Middle frontal gyrus (tissue), 1 donor: Measurements from ENCODE around the gene HSPBP1.
"Not testable (repeated sequence)": the region's sequence is repeated elsewhere in the genome, so short reads cannot be mapped to it uniquely, and the experiment has no call there.

Experiments used
- DNase-seq: peaks from one replicate; pipeline ENCODE4 v3.0.0-alpha.2; 2015; ENCODE audit warnings: low spot score; ENCODE audit errors: extremely low spot score

Gene HSPBP1

GRCh38 chr19:55239004-55239403 is 40.9 kb downstream of the HSPBP1 start:
- DNase-seq: no peak

- DNase-seq: no peak
Observed at GRCh38 chr19:55238030-55238429, 41.9 kb downstream of the HSPBP1 start.

DNA sequence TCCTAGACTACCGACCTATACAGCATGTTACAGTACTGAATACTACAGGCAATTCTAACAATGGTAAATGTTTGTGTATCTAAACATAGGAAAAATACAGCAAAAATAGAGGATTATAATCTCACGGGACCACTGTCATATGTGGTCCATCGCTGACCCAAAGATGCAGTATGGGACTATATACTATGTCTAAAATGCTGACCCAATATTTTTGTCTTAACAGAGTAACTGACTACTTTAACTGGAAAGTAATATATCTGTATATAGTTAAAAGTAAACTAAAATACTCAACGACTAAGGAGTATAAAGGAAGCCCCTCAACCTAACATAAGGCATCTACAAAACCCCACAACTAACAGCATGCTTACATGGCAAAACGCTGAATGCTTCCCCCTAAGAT is 46.9 kb downstream of the HSPBP1 start:
- no peak for DNase-seq

GRCh38 chr19:55232286-55232602 is 47.7 kb downstream of the HSPBP1 start:
- no peak for DNase-seq

GRCh38 chr19:55231391-55232285 is 48.3 kb downstream of the HSPBP1 start:
- DNase-seq: no peak

DNA sequence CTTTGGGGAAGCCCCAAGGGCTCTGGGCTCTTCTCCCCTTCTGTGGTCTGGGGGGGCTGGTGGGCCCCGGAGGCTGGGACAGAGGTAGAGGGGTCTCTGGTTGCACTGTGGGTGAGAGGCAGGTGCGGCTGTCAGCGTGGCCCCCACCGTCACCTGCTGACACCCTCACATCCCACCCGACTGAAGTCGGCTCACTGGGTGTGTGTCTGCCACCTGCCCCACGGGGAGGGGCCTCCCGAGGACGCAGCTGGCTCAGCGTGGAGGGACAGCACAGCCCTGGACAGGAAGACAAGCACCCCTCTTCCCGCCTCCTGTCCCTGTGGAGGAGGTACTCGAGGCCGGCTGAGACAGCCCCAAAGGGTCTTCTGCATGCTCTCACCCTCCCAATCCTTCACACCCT is 49.1 kb downstream of the HSPBP1 start:
- no peak for DNase-seq

DNA sequence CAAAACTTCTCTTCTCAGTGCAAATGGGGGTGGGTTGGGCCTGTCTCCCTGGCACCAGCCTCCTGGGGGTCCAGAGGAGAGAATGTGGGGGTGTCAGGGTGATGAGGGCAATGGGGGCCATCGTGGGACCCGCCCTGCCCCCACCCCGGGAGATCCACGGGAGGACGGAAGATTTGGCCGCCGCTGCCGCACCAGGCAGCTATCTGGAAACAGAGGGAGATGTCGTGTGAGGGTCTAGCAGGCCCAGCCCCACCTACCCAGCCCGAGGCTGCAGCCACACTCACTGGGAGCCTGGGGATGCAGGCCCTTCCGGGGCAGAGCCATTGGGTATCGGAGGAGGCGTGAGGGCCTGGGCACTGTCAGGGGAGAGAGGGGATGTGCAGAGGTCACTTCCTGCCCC is 49.6 kb downstream of the HSPBP1 start:
- no peak for DNase-seq

- no peak for DNase-seq
Observed at GRCh38 chr19:55229789-55230182, 50.1 kb downstream of the HSPBP1 start.

DNA sequence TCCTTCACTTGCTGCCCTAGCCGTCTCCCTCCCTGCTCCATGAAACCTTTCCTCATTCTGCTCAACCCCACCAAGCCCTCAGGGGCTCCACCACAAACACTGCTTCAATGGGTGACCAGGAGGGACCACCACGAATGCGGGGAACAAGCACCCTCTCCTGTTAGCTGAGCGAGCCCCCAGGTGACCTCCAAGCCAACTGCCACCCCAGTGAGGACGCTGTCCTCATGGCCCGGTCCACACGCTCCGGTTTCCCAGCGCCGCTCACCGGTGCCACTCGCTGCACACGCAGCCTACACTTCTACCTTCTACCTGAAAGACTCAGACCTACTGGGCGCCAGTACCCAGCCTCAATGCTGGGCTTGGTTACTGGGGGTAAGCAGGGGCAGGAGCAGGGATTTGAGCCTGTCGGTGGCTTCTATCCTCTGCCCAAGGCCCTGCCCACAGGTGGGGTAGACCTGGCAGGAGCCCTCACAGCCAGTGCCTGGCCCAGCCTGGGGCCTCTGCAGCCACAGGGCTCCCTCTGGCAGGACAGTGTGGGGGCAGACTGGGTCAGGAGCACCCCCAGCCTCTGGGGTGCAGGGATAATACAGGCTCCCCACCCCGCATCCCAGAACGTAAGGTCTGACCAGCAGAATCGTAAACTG is 50.6 kb downstream of the HSPBP1 start:
- no peak for DNase-seq

DNA sequence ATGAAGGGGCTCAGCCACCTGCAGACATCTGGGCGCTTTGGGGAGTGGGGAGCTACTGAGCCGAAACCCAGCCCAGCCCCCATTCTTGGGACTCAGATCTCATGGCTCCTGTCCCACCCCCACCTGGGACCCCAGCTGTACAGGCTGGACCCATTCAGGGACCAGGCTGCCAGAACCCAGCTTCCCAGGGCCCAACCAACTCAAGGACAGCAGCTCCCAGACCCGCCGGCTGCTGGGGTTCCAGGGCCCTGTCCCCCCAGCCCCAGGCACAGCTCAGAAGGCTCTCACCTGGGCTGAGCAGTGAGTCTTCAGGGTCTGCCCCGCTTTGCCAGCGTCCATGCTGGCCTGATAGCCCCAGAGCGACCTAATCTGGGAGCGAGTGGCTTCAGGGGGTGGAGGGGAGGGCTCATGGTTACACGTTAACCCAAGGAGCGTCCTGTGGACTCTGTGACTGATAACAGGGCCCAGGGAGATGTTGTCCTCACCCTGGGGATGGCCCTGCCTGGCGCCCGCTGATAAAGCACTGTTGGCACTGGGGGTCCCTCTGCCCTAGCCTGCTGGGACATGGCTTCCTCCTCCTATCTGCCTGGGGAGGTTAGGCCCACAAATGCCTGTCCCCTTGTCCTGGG is 51.4 kb downstream of the HSPBP1 start, which contains the start of gene TMEM86B:
TSS of gene TMEM86B (minus strand) at position 361 of the 629 bp plus-strand sequence. CDS start at position 339, 22 bp downstream.
- no peak for DNase-seq

DNA sequence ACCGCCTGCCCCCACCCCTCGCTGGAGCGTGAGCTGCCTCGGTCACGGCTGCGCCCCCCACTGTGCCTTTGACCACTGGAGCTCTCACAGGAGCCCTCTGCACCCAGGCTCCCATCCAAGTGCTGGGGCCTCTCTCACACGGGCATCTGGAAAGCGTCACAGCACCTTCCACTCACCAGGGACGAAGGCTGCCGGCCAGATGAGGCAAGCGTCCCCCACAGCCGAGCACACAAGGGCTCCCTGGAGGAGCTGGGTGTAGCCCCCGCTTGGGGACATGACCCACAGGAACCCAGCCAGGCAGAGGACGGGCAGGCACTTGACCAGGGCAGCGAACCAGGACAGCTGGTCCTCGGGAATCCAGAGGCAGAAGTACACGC is 51.9 kb downstream of the HSPBP1 start:
- no peak for DNase-seq

DNA sequence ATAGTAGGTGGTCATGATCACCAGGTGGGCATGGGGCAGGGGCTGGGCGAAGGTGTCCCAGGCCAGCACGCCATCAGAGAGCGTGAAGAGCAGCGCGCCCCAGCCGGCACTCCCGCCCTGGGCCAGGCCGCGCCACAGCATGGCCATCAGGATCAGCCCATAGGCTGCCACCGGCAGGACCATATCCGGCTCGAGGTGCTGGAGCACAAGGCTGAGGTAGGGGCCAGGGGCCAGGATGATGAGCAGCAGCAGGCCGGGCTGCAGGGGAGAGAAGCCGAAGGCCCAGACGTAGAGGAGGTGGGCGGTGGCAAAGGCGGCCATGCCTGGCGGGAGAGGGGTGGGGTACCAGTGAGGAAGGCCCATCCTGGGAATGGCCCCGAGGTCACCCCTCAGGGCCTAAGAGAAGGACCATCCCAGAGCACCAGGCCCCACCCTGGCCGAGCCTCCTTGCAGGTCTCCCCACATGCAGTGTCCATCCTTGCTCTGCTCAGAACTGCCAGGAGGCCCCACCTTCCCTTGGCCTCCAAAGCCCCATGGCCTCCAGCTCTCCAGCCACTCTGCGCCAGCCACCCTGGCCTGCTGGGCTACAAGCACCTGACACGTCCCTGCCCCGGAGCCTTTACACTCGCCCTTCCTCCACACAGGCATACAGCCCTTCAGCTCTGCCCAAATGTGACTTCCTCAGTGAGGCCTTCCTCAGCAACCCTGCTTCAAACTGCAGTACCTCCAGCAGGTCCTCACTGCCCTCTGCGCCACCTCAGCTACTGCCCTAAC is 52.5 kb downstream of the HSPBP1 start:
- no peak for DNase-seq

DNA sequence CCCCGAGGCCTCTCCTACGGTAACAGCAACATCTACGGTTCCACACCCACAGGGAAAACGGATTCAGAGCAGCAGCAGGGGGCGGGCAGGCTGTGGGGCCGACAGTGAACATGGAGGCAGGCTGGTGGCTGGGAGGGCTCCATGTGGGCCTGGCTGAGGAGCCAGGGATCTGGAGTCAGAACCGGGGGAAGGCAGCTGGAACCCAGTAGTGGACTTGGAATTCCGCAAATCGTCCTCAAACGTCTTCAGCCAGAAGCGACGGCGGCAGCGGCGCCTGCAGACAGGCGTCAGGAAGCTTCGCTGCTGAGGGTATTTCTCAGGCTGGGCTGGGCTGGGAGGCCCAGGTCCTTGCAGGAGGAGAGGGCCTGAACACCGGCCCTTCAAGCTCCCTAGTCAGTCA is 53.1 kb downstream of the HSPBP1 start:
- no peak for DNase-seq

- no peak for DNase-seq
Observed at GRCh38 chr19:55226273-55226672, 53.6 kb downstream of the HSPBP1 start.

DNA sequence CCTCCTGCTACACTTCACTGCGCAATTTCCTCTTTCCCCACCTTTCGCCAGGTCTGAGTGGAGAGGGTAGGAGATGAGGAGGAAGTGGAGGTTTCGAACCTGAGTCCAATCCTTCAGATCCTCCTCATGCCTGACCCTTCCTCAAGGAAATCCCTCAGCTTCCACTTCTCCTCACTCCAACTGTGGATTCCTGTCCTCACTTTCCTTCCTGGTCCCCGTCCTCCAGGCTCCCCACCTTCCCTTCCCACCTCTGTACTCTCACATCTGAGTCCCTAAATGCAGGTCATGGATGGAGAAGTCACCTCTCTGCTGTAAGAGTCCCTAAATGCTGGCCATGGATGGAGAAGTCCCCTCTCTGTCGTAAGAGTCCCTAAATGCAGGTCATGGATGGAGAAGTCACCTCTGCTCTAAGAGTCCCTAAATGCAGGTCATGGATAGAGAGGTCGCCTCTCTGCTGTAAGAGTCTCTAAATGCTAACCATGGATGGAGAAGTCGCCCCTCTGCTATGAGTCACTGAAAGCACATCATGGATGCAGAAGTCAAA is 54.4 kb downstream of the HSPBP1 start:
- no peak for DNase-seq

- not testable (repeated sequence) for DNase-seq
Observed at GRCh38 chr19:55224679-55225414, 55.1 kb downstream of the HSPBP1 start.

DNA sequence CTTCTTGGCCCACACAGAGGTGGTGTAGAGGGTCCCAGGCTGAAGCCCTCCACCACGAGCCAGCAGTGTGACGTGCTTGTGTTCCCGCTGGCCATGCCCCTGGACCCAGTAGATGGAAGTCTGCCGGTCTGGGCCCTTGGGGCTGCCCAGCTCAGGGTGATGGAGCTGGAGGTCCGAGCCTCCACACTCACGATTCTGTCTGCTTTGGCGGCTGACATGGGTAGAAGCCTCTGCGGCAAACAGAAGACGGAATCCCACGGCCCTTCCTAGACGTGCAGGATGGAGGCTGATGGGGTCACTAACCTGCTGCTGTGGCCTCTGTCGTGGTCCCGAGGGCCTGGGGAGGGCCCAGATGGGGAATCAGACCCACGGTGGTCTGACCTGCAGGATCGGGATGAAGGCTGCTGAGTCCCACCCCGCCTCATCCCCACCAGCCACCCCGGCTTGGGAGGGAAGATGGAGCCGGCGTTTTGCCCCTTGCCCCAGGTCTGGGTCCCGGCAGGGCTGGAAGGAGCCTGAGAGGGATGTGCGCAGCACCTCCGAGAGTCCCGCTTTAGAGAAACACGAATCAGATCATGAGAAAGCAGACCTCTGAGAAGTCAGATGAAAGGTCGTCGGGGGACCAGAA is 55.8 kb downstream of the HSPBP1 start:
- DNase-seq: no peak

DNA sequence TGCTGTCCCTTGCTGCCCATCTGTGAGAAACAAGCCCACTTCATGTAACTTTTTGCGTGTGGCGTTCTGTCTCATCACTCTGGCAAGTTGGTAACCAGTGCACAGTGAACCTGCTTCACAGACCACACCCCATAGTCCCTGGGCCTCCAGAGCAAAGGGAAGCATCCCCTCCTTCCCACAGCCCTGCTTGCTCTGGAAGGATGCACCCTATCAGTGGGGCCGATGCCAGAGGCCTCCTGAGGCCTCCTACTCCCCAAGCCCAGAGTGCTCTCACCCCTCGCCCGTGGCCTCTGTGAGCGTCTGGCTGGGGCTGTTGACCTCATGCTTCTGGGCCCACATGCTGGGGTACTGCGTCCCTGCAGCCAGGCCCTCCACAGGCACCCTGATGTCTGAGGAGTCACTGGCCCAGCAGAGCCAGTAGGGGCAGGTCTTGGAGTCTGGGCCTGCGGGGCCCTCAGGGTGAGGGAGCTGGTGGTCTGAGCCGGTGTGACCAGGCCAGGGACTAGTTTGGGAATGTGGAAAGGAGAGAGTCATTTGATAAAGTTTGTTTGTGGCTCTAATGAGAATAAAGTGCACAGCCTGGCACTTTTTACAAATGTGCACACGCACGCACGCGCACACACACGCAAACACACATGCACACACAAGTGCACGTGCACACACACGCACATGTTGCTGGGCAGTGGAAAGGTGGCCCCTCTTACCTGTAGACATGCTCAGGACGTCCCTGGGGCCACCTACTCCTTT is 56.4 kb downstream of the HSPBP1 start:
- DNase-seq: no peak

- DNase-seq: no peak
Observed at GRCh38 chr19:55220525-55220924, 59.4 kb downstream of the HSPBP1 start.
